NCI-H2227 (cell line): Measurements from ENCODE around the gene CCDC85A.

Experiments
- DNase-seq: peaks from one replicate; lab custom pipeline; 2025; ENCODE audit not compliant: unreplicated experiment; lab: John Stamatoyannopoulos, UW

CCDC85A gene

DNA sequence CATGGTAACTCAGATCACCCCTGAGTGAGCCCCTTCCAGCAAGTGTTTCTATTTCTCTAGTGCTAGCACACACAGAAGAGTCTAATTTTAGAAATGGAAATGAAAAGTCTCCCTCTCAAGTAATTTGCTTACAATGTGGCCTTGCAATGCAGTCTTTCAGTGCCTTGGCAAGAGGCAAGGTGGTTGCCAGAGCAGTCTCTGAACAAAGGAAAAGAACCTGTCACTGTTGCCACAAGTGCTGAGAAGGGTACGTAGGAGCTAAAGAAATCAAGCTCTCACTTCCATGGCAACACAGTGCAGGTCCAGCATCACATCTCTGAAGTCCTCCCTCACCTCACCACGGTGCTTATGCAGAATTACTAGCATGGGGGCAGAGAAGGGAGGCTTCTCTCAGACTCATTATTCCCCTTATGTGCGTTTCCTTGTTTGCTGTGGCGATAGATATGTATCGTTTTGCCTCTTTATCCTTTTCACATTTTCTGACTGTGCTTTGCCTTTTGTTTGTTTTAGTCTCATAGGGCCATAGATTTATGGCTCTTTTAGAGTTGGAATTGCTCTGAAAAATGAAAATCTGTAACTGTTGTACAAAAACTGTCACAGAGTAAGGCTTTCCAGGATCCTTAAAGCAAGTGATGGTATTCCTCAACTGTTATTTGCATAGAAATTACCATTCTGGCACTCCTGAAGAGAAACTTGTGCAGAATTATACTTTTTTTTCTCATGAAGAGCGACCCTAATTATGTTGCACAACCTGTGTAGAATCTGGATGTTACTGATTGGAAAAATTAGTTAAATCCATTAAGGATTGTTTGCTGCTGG lies 164.8 kb downstream of the CCDC85A start:
- peak; percentile 27 for DNase-seq

DNA sequence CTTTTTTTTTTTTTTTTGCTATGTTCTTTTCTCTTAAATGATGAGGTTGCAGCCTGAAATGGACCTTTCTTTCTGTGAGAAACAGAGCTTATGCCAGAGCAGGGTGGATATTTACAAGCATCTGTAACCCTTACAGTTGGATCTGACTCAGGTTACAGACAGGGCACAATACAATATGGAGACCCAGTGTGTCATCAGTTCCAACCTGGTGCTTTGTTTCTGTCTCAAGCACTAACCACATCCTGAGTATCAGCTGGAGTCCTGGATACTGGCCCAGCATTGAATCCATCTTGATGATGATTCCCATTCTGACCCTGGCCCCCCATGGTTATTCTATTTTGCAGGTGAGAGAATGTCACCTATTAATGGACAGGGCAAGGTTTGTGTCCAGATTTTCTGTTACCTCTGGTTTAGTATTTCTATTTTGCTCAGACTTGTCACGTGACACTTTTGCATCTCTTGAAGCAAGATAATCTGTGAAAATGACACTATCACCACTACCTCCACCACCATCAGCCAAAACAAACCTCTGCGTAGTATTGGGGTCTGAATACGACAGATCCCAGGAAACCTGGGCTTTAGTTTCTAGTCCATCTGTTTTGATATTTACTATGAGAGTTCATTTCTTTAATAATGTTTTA lies 174.0 kb downstream of the CCDC85A start:
- no peak for DNase-seq

DNA sequence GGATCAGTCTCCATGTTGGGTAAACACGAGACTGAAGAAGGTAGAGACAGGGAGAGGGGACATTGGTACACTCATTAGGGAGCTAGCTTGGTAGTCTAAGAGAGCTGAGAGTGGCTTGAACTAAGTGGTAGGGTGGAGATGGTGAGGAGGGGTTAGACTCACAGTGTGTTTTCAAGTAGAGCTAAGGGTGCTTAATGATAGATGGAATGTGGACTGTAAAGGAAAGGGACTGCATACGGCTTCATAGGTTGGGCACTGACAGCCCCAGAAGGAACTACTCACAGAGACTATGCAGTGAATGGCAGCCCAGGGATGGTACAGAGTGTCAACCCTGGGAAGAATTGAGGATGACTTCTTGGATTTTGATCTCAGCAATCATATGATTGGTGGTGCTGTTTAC lies 178.1 kb downstream of the CCDC85A start:
- no peak for DNase-seq

DNA sequence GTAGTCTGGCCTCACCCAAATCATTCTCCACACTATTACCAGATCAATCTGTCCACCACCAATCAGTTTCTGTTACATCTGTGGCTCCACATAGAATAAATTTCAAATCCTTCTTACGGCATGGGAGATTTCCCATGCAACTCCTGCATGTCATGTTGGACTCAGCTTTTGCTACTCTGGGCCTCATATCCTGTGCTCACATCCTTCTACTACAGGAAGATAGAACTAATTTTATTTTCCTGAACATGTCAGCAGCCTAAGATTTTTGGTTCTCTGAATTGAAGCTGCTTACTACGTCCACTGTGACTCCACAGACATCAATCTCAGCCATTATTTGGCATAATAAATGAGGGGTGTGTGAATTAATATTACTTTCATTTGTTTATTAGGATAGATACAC lies 181.1 kb downstream of the CCDC85A start:
- DNase-seq: no peak

DNA sequence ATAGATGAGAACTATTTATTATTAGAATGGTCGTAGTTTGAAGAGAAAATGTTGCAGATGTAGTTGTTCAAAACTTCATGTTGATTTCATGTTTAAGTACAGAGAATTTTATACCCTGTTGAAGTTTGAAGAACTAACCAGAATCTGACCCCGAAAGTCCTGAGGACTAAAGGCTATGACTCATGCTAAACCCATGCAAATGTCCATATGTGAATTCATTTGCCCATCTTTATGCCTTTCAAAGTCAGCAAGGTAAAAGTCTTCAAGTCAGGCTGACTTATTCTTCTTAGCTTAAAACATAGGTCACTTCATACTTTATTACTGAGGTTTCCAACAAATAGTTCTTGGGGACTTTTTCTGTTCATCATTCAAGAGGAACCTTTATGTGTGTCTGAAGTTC lies 185.5 kb downstream of the CCDC85A start:
- DNase-seq: no peak

DNA sequence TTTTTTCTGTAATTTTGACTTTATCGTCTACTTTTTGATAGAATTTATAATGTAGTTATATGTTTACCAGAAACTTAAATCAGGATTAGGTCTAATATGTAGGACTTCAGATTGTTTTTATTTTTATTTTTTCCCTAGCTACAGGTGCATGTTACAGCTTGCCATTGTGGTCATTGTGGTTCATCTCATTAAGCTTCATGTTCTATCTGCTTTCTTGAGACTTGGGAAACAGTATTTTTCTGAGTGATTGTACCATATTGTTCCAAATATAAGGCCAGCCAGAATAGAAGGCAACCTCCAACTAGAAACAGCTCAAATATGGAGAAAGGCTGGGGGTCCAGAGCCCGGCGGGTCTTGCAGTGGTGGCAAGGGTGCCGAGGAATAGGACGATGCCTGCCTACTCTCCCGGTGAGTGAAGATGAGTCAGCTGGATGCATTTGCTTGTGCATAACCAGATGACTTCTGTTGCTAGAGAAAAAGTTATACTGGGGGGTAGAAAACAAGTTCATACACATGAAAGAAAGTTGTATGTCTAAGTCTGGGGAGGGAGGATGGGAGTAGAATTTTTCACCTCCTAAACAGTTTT lies 188.4 kb downstream of the CCDC85A start:
- DNase-seq: no peak

DNA sequence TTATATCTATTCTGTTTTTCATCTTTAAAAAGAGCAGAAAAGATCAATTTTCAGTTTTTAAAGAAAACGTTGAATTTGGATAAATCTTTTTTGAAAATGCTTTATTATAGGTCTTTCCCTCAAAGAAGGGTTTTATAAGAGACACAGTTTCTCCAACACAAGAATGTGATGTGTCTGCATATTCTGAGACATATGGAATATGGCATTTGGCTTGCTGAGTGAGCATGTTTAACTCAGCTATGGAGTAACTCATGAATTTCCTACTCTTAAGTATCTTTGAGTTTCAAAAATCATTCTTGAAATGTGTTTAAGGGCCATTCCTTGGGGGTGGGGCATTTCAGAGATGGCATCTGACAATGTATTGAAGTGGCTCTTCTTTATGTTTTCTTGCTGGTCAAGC lies 191.5 kb downstream of the CCDC85A start:
- no peak for DNase-seq

DNA sequence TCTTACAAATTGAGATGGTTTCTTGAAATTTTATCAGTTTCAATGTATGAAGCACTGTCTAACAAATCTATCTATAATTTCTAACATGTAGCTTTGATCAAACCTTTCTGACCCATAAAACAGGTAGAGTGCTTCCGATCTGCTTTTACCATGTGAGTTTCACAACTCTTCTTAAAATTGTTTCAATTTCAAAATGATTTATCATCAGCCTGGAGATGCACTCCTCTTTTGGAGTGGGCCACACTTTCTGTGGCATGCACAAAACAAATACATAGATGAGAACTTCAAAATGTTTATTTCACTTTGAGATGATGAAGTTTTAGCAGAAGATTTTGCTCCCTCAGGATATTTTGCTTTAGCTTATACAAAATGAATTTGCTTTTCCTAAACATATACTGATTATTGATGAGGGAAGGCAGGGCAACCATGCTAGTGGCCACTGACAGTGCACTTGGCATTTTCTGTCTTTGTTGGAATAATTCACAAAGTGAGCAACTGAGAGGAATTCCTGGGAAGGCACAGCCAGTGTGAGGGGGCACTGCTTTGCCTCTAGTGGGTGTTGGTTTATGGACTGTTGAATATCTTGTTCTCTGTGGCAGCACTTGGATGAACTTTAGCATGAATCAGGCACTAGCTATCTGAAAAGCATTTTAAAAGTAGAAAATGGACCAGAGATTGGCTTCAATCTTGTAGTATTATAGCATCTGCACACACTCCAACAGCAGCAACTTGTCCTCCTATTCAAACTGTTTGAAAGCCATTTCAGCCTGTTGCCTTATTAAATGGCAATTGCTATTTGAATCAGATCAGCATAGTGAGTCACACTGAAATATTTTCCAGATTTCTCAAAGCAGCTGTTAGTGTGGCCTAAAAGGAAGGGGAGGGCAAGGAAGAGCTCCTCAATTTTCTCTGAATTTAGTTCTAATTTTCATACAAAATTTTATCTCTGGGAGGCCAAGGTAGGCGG lies 193.2 kb downstream of the CCDC85A start:
- DNase-seq: no peak

DNA sequence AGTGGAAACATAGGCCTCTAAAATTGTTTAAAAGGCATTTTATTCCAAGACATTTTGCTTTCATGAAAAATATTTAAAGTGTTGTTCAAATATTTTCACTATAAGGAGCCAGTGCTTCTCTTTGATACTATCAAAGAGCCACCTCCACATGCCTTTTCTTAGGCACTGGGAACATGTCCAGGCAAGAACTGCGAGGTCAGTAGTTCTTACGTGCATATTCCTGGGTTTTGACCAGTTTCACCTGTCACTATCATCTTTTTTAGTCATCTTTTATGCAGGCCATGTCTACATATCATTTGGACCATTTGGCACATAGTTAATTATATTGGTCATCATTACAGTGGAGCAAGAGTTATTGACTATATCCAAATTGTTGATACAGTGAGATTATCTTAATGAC lies 195.3 kb downstream of the CCDC85A start:
- no peak for DNase-seq

DNA sequence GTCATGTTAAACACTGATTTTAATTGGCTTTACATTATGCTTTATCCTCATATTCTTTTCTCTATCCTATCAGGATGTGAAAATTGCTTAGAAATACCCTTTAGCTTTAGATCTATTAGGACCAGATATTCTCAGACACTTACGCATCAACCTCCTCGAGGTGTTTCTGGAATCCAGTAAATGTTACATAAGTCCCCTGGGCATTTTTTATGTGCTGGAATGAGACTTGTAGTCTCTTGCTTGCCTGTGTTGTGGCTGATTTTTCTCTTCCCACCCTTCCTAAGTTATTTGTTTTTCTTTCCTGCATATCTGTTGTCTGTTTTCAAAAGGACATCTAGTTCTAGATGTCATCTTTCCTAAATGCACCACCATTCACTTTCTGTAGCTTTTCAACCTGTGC lies 197.1 kb downstream of the CCDC85A start:
- DNase-seq: no peak

DNA sequence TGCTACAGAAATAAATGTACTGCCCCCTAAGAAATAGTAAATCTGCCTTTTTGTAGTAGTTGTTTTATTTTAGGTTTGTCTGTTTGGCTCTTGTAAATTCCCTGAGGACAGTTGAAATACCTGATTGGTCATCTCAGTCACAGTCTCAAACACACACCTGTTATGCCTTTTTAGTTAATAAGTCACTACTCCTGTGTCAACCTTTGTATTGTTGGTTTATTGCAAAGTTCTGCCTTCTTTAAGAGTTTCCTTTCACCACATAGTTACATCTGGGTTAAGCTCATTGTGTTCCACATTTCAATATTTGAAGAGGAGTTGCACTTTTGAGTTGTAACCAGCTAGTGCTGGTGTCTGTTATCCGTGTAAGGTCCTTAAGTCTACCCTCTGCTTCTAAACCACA lies 198.7 kb downstream of the CCDC85A start:
- no peak for DNase-seq

DNA sequence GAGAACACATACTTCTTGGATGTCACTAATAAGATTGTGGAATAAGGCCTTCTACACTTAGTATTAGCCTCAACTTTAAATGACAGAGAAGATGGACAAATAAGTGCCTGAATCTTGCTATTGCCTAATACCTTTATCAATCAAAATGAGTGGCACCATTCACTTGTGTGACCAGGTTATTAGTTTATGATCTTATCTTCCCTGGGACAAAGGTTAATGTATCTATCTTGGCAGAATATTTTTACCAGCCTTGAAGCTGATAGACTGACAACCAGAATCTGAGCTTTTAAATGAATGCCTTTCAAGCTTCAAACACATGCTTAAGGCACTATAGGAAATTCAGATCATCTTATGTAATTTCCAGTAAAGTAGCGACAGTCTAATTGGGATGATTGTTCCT lies 202.9 kb downstream of the CCDC85A start:
- DNase-seq: no peak

DNA sequence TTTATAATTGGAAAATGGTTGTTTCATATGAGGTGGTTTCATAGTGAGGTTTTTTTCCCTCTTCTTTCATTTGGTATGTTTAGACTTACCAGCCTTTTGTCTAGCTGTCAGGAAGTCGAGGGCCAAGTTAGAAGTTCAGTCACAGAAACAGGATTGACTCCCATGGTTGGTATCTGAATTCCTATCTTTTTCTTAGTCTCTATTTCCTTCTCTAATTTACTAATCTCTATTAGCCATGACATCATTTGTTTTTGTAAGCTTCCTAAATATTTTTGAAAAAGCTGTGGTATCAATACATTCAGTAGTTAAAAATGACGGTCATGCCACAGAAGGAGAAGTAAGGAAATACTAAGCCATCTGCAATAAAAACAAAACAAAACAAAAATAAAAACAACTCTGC lies 206.9 kb downstream of the CCDC85A start:
- DNase-seq: no peak

DNA sequence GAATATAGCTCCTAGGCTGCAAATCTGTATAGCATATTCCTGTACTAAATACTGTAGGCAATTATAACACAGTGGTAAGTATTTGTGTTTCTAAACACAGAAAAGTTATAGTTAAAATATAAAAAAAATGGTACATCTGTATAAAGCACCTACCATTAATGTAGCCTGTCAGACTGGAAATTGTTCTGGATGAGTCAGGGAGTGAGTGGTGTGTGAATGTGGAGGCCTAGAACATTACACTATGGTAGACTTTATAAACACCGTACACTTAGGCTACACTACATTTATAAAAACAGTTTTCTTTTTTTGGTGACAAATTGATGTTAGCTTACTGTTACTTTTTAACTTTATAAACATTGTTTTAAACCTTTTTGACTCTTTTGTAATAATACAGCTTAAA lies 226.3 kb downstream of the CCDC85A start:
- no peak for DNase-seq

DNA sequence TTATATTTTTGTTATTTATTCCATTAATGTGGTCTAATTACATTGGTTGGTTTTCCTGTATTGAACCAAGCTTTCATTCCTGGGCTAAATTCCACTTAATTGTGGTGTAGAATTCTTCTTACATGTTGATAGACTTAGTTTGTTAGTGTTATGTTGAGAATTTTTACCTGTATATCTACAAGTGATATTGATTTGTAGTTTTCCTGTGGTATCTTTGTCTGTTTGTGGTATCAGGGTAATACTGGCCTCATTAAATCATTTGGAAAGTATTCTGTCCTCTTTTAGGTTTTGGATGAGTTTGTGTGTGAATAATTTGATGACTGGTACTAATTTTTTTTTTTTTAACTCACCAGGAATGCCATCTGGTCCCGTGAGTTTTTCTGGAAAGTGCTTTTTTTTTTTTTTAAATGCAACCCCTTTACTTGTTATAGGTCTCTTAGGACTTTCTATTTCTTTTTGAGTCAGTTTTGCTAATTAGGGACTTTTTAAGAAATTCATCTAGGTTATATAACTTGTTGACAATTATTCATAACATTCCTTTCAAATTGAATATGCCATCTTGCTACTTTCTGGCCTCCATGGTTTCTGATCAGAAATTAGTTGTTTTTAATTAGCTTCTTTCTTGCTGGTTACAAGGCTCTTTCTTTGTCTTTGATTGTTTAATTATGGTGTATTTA lies 232.8 kb downstream of the CCDC85A start:
- no peak for DNase-seq
